HG03025 (cell line): Measurements from ENCODE around the gene ASPN.

Experiments
- ATAC-seq: cut with Tn5 transposase; IDR thresholded peaks from one replicate; pipeline ENCODE4 v1.9.1; 2021; ENCODE audit warnings: mild to moderate bottlenecking, moderate library complexity; ENCODE audit not compliant: unreplicated experiment, low FRiP score

ASPN gene

GRCh38 chr9:92506184-92506857, 24.0 kb upstream of the ASPN start:
- no peak for ATAC-seq

- ATAC-seq = no peak
These were observed 22.6 kb upstream of the ASPN start for GRCh38 chr9:92504881-92505280.

- no peak for ATAC-seq
These were observed 20.9 kb upstream of the ASPN start for GRCh38 chr9:92503156-92503555.

GRCh38 chr9:92501671-92502393, 19.5 kb upstream of the ASPN start:
- no peak for ATAC-seq

GRCh38 chr9:92500725-92501124, 18.4 kb upstream of the ASPN start:
- ATAC-seq = no peak

GRCh38 chr9:92499701-92500100, 17.4 kb upstream of the ASPN start:
- ATAC-seq = no peak

GRCh38 chr9:92496396-92497176, 14.3 kb upstream of the ASPN start:
- no peak for ATAC-seq

- ATAC-seq = no peak
These were observed 12.6 kb upstream of the ASPN start for GRCh38 chr9:92494856-92495255.

- no peak for ATAC-seq
These were observed 11.6 kb upstream of the ASPN start for GRCh38 chr9:92493749-92494387.

GRCh38 chr9:92492781-92493401, 10.6 kb upstream of the ASPN start:
- no peak for ATAC-seq

- ATAC-seq = no peak
These were observed 6.6 kb upstream of the ASPN start for GRCh38 chr9:92488681-92489550.

GRCh38 chr9:92486371-92486770, 4.1 kb upstream of the ASPN start:
- no peak for ATAC-seq

GRCh38 chr9:92484563-92484962, 2.3 kb upstream of the ASPN start:
- no peak for ATAC-seq

GRCh38 chr9:92483627-92484545, 1.6 kb upstream of the ASPN start:
- ATAC-seq = no peak

- ATAC-seq = no peak
These were observed 499 bp upstream of the ASPN start for GRCh38 chr9:92482805-92483204.

- no peak for ATAC-seq
These were observed 1.2 kb downstream of the ASPN start for GRCh38 chr9:92480986-92481633.

GRCh38 chr9:92480291-92480771, 2.0 kb downstream of the ASPN start:
- ATAC-seq = no peak

GRCh38 chr9:92479346-92479745, 3.0 kb downstream of the ASPN start:
- no peak for ATAC-seq
